Posterior vena cava (tissue), 2 donors: ENCODE results near the gene TRABD2B. TPM values are rescaled to one million over a fixed set of nuclear protein-coding genes. Genes with fewer than 3 reads are reported as not detected.

Experiments
- DNase-seq: peaks from one replicate; pipeline ENCODE4 v3.0.0-alpha.2; 2020; ENCODE audit warnings: low spot score
- intact Hi-C, 2 donors: fragments of 100-400 bp; cut with DNase I; formaldehyde crosslinking; loops; one replicate each; pipeline versions ENCODE4 v1.14.1 to v1.14.2; 2022 to 2023
- total RNA-seq, 2 donors: library from RNA; stranded (reverse); fragmentation: NEBNext Ultra II Directional; extraction: Animal tissue kit (Norgen Biotek cat#: 25700); gene quantifications; one replicate each; pipeline ENCODE4 v1.2.1, GENCODE V29; 2021
- donor health status: DM: yes; HTN: yes; CAD: no.
- donor health status: DM: yes; HTN: yes; CAD: no.

Gene TRABD2B
- total RNA-seq, 2 donors from 2014 or later = 10.5 to 16.4 TPM

- DNase-seq = peak; percentile 61
- intact Hi-C loops = no loop called here
These were observed 235.8 kb downstream of the TRABD2B start for GRCh38 chr1:47761201-47761930.

- intact Hi-C loops = loop anchor here in 1 of 2 donors (5.0 kb wide), 1 partner anchor 722 kb away; no protein-coding TSS in a partner anchor
- peak; percentile 34 for DNase-seq
These were observed 237.1 kb downstream of the TRABD2B start for GRCh38 chr1:47759936-47760629.

- peak; percentile 41 for DNase-seq
- intact Hi-C loops = loop anchor here in 1 of 2 donors (5.0 kb wide), 1 partner anchor 723 kb away; no protein-coding TSS in a partner anchor
These were observed 237.8 kb downstream of the TRABD2B start for GRCh38 chr1:47759251-47759935.

- intact Hi-C loops = loop anchor here in 1 of 2 donors (5.0 kb wide), 1 partner anchor 724 kb away; no protein-coding TSS in a partner anchor
- peak; percentile 87 for DNase-seq
These were observed 238.6 kb downstream of the TRABD2B start for GRCh38 chr1:47758341-47759250.

- DNase-seq = peak; percentile 52
- intact Hi-C loops = loop anchor here in 1 of 2 donors (5.0 kb wide), 1 partner anchor 725 kb away; no protein-coding TSS in a partner anchor
These were observed 239.8 kb downstream of the TRABD2B start for GRCh38 chr1:47757226-47757975.

- intact Hi-C loops = loop anchor here in 1 of 2 donors (5.0 kb wide), 1 partner anchor 726 kb away; no protein-coding TSS in a partner anchor
- DNase-seq = peak; percentile 58
These were observed 240.8 kb downstream of the TRABD2B start for GRCh38 chr1:47756411-47756810.

GRCh38 chr1:47756006-47756405, 241.2 kb downstream of the TRABD2B start:
- intact Hi-C loops = loop anchor here in 1 of 2 donors (5.0 kb wide), 1 partner anchor 726 kb away; no protein-coding TSS in a partner anchor
- DNase-seq = peak; percentile 20

GRCh38 chr1:47755101-47755990, 241.8 kb downstream of the TRABD2B start:
- DNase-seq = peak; percentile 67
- intact Hi-C loops = loop anchor here in 1 of 2 donors (5.0 kb wide), 1 partner anchor 727 kb away; no protein-coding TSS in a partner anchor

- DNase-seq = no peak
- intact Hi-C loops = no loop called here
These were observed 243.0 kb downstream of the TRABD2B start for GRCh38 chr1:47754221-47754620.

- DNase-seq = no peak
- intact Hi-C loops = no loop called here
These were observed 243.4 kb downstream of the TRABD2B start for GRCh38 chr1:47753808-47754207.

- intact Hi-C loops = no loop called here
- DNase-seq = peak; percentile 48
These were observed 244.6 kb downstream of the TRABD2B start for GRCh38 chr1:47752559-47752958.

- DNase-seq = peak; percentile 83
- intact Hi-C loops = no loop called here
These were observed 245.2 kb downstream of the TRABD2B start for GRCh38 chr1:47751996-47752451.

- intact Hi-C loops = no loop called here
- no peak for DNase-seq
These were observed 246.0 kb downstream of the TRABD2B start for GRCh38 chr1:47751193-47751592.

- peak; percentile 17 for DNase-seq
- intact Hi-C loops = loop anchor here (10.0 kb wide), 3 partner anchors 309 to 459 kb away; no protein-coding TSS in a partner anchor
These were observed 251.2 kb downstream of the TRABD2B start for GRCh38 chr1:47745715-47746609.

GRCh38 chr1:47742890-47743760, 254.1 kb downstream of the TRABD2B start:
- intact Hi-C loops = loop anchor here (10.0 kb wide), 3 partner anchors 312 to 462 kb away; no protein-coding TSS in a partner anchor
- peak; percentile 37 for DNase-seq
